Endothelial cell of umbilical vein (primary cell): ENCODE data around the gene KAT2A. TPM values are rescaled to one million over a fixed set of nuclear protein-coding genes. Genes with fewer than 3 reads are reported as not detected.

Experiments
- BruUV-seq: library from RNA; stranded (reverse); fragments of 400-500 nt; replicated peaks from 2 replicates; lab custom pipeline; 2021; lab: Mats Ljungman, UMichigan
- CTCF ChIA-PET: fragments of 300-600, 350-600 bp; sonication (Branson Sonifier 250); formaldehyde crosslinking; loops from one replicate; lab custom pipeline; 2021; ENCODE audit warnings: antibody characterized with exemption, inconsistent platforms; lab: Charles Lee
- POLR2A ChIA-PET: fragments of 300-600, 350-600 bp; sonication (Branson Sonifier 250); formaldehyde crosslinking; loops from one replicate; lab custom pipeline; 2021; ENCODE audit warnings: antibody characterized with exemption, inconsistent platforms; lab: Charles Lee
- DNase-seq: peaks from one replicate; pipeline ENCODE4 v3.0.0-alpha.2; 2011; ENCODE audit warnings: low read depth, low spot score
- FAIRE-seq: peaks from 2 replicates; lab custom pipeline; 2011; peaks lifted over from hg19 to GRCh38; lab: Jason Lieb, UNC
- H2AFZ ChIP-seq: 2 replicates; pipeline ENCODE4 v1.6.0; 2012; ENCODE audit warnings: low read depth, low read length, control low read depth, inconsistent platforms
- H3K27ac ChIP-seq: 2 replicates; pipeline ENCODE4 v1.5.1; 2011; ENCODE audit warnings: low read depth, mild to moderate bottlenecking, control low read depth, low read length, moderate library complexity; ENCODE audit not compliant: insufficient read depth
- H3K27me3 ChIP-seq, 2 experiments: 2 replicates each; pipeline versions ENCODE4 v1.6.0 to v1.6.1; 2011; ENCODE audit warnings: low read length in 2 of 2, mixed read lengths in 1 of 2; ENCODE audit not compliant: control insufficient read depth in 2 of 2, insufficient read depth in 2 of 2
- H3K36me3 ChIP-seq, 2 experiments: 2 replicates in 1 of 2; 3 replicates in 1 of 2; pipeline ENCODE4 v1.5.1; 2011; ENCODE audit warnings: low read length in 2 of 2, mild to moderate bottlenecking in 1 of 2, moderate library complexity in 1 of 2; ENCODE audit not compliant: control insufficient read depth in 2 of 2, insufficient read depth in 2 of 2; ENCODE audit errors: extremely low read depth in 1 of 2
- H3K4me1 ChIP-seq: 3 replicates; pipeline ENCODE4 v1.5.1; 2011; ENCODE audit warnings: mild to moderate bottlenecking, low read length; ENCODE audit not compliant: control insufficient read depth, insufficient read depth; ENCODE audit errors: extremely low read depth
- H3K4me2 ChIP-seq: 2 replicates; pipeline ENCODE4 v1.6.1; 2011; ENCODE audit warnings: low read length, control low read depth, mixed read lengths; ENCODE audit not compliant: insufficient read depth
- H3K4me3 ChIP-seq, 3 experiments: fragments of 200-600 bp in 1 of 3; sonication (generic), shearing (Covaris generic) in 1 of 3; replicated peaks in 1 of 3; 2 replicates each; pipeline ENCODE4 v1.5.1; 2011 to 2016; ENCODE audit warnings: control low read depth in 3 of 3, low read length in 3 of 3, mild to moderate bottlenecking in 2 of 3, inconsistent platforms in 1 of 3, low read depth in 1 of 3, moderate library complexity in 1 of 3; ENCODE audit not compliant: insufficient read depth in 1 of 3
- H3K79me2 ChIP-seq: 2 replicates; pipeline ENCODE4 v1.6.0; 2012; ENCODE audit warnings: low read length, inconsistent platforms; ENCODE audit not compliant: control insufficient read depth, insufficient read depth
- H3K9ac ChIP-seq: replicated peaks from 2 replicates; pipeline ENCODE3; 2011; ENCODE audit warnings: low read length, control low read depth; ENCODE audit not compliant: insufficient read depth; ENCODE audit errors: extremely low read depth
- H3K9me1 ChIP-seq: replicated peaks from 3 replicates; pipeline ENCODE4 v1.6.0; 2011; ENCODE audit warnings: mild to moderate bottlenecking, low read length; ENCODE audit not compliant: control insufficient read depth, insufficient read depth; ENCODE audit errors: extremely low read depth
- H3K9me3 ChIP-seq: replicated peaks from 2 replicates; pipeline ENCODE4 v1.5.1; 2012; ENCODE audit warnings: low read length, inconsistent platforms; ENCODE audit not compliant: control insufficient read depth, insufficient read depth
- H4K20me1 ChIP-seq: replicated peaks from 2 replicates; pipeline ENCODE3; 2011; ENCODE audit warnings: mild to moderate bottlenecking, low read length; ENCODE audit not compliant: control insufficient read depth, insufficient read depth; ENCODE audit errors: extremely low read depth
- EZH2 ChIP-seq: IDR thresholded peaks from 2 replicates; pipeline ENCODE4 v1.6.1; 2012; ENCODE audit warnings: borderline replicate concordance, low read depth, mild to moderate bottlenecking, moderate library complexity, low read length, inconsistent platforms; ENCODE audit not compliant: severe bottlenecking
- FOS ChIP-seq: IDR thresholded peaks from 2 replicates; pipeline ENCODE4 v1.6.1; 2011; ENCODE audit warnings: mild to moderate bottlenecking, low read length, moderate library complexity, borderline replicate concordance; ENCODE audit not compliant: insufficient read depth
- GATA2 ChIP-seq: IDR thresholded peaks from 2 replicates; pipeline ENCODE4 v1.7.0; 2011; ENCODE audit warnings: low read depth, mild to moderate bottlenecking, moderate library complexity, mixed read lengths, low read length; ENCODE audit not compliant: insufficient read length, insufficient read depth
- JUN ChIP-seq: IDR thresholded peaks from 2 replicates; pipeline ENCODE4 v1.6.1; 2011; ENCODE audit warnings: borderline replicate concordance, low read depth; ENCODE audit not compliant: insufficient read length, insufficient read depth
- MYC ChIP-seq: IDR thresholded peaks from one replicate; pipeline ENCODE4 v1.6.1; 2011; ENCODE audit warnings: mild to moderate bottlenecking, low read depth, low read length
- POLR2A ChIP-seq: IDR thresholded peaks from 2 replicates; pipeline ENCODE4 v1.6.1; 2012; ENCODE audit warnings: low read depth, mild to moderate bottlenecking, control low read depth, low read length
- POLR2AphosphoS5 ChIP-seq: IDR thresholded peaks from 2 replicates; pipeline ENCODE4 v1.6.1; 2012; ENCODE audit warnings: low read depth, mild to moderate bottlenecking, control low read depth, low read length, moderate library complexity; ENCODE audit not compliant: insufficient read depth
- dilution Hi-C: fragments of 300-500 bp; cut with MboI; formaldehyde crosslinking; loops from one replicate; pipeline ENCODE4 v1.15.0; 2019; ENCODE audit warnings: low sequenced_read_pairs; ENCODE audit not compliant: extremely low pct_ligation_motif_present
- intact Hi-C: fragments of 100-400 bp; cut with micrococcal nuclease; formaldehyde crosslinking; loops from one replicate; pipeline ENCODE4 v1.10.0; 2022
- polyA plus RNA-seq, 4 experiments: library from polyadenylated mRNA; depleted of rRNA in 3 of 4; stranded (reverse) in 3 of 4; unstranded in 1 of 4; fragments of >200 nt; gene quantifications; 2 replicates each; pipeline versions ENCODE4 v1.2.1 to v1.2.3, GENCODE V29; 2011 to 2012; ENCODE audit warnings: missing spikeins in 1 of 4
- total RNA-seq: library from RNA; stranded (reverse); gene quantifications from 2 replicates; pipeline ENCODE4 v1.2.3, GENCODE V29; 2021
- TF ChIP-seq, protein P1 (sequence below): IDR thresholded peaks from 2 replicates; pipeline ENCODE4 v1.6.1; 2011; ENCODE audit not compliant: insufficient read depth, insufficient read length
- TF ChIP-seq, protein P2 (sequence below), 2 donors: IDR thresholded peaks; 1 replicate in 1 of 2; 2 replicates in 1 of 2; pipeline ENCODE4 v1.5.1; 2011; ENCODE audit warnings: low read length in 2 of 2, mild to moderate bottlenecking in 2 of 2, moderate library complexity in 2 of 2, control low read depth in 1 of 2, inconsistent platforms in 1 of 2, low read depth in 1 of 2; ENCODE audit not compliant: insufficient read depth in 1 of 2; ENCODE audit errors: extremely low read depth in 1 of 2

The KAT2A gene
- total and polyA plus RNA-seq, 2 donors (not counting 3 experiments of a cell fraction or from before 2014, with no cell fraction given), result 32.9 to 33.4 TPM

- Histone ChIP-seq H3K9me1 (no peaks in the 10 kb centered on the region), H3K4me2 (no peak overlapping the region), H4K20me1 (no peaks in the 10 kb centered on the region), H3K4me1 (peaks cover 34% of the 10 kb centered on the region), H2AFZ (no peak overlapping the region), H3K9ac (no peak overlapping the region), H3K27ac (no peak overlapping the region), H3K4me3 (no peak overlapping the region), H3K9me3 (no peaks in the 10 kb centered on the region), H3K27me3 (no peaks in the 10 kb centered on the region), H3K36me3 (peaks cover 27 to 41% of the 10 kb centered on the region in 2 experiments), H3K79me2 (peaks cover 30% of the 10 kb centered on the region)
- DNase-seq (no peak), FAIRE-seq (no peak)
- dilution Hi-C loops (no loop called here), intact Hi-C loops (no loop called here)
- TF ChIP-seq, protein P1, sequence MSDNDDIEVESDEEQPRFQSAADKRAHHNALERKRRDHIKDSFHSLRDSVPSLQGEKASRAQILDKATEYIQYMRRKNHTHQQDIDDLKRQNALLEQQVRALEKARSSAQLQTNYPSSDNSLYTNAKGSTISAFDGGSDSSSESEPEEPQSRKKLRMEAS, result no peak
- no peak for TF ChIP-seq GATA2
- no peak for TF ChIP-seq FOS
- TF ChIP-seq MYC, result no peak
- no peak for TF ChIP-seq EZH2
- TF ChIP-seq POLR2AphosphoS5, result no peak
- no peak for TF ChIP-seq JUN
- no peak for TF ChIP-seq POLR2A
- TF ChIP-seq, protein P2, sequence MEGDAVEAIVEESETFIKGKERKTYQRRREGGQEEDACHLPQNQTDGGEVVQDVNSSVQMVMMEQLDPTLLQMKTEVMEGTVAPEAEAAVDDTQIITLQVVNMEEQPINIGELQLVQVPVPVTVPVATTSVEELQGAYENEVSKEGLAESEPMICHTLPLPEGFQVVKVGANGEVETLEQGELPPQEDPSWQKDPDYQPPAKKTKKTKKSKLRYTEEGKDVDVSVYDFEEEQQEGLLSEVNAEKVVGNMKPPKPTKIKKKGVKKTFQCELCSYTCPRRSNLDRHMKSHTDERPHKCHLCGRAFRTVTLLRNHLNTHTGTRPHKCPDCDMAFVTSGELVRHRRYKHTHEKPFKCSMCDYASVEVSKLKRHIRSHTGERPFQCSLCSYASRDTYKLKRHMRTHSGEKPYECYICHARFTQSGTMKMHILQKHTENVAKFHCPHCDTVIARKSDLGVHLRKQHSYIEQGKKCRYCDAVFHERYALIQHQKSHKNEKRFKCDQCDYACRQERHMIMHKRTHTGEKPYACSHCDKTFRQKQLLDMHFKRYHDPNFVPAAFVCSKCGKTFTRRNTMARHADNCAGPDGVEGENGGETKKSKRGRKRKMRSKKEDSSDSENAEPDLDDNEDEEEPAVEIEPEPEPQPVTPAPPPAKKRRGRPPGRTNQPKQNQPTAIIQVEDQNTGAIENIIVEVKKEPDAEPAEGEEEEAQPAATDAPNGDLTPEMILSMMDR (IDR thresholded peaks at IDR 0.05; ENCODE audit: extremely low read depth in 1 of 2, insufficient read depth in 1 of 2, low read depth in 1 of 2, low read length in 2 of 2), result no peak
- POLR2A ChIA-PET, result no interaction called here
- CTCF ChIA-PET, result interaction anchor here (1.3 kb wide), 1 partner anchor 9 kb away, joined by 5 read pairs; no protein-coding TSS in a partner anchor
- no TSS peak for BruUV-seq
These were observed 6.2 kb upstream of the KAT2A start for GRCh38 chr17:42127414-42127813.
